Measurements from ENCODE around the gene MLLT11.

DNA sequence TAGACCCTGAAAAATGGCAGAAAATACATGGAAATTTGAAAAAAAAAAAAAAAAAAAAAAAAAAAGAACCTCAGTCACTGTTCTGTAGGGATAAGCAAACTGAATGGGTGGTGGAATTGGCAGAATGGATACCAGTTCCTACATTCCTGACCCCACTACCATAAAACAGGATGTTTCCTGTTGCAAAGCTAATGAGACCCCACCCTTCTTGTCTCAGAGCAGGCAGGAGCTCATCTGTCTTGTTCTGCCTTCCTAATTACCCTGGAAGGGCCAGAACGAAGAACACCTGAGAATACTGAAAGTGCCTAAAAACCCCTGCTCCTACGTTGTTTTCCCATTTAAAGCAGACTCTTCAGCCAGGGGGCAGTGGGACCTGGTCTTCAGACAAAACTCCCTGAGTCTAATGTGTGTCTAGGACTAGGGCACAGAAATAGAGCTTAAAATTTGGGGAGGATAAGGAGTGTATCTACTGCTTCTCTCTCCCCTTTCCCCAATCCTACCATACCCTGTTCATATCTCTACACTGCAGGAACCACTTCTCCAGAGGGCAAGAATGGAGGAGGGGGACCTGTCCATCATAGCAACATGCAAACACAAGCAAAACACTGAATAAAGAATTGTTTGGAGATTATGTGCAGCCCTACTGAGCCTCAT, 8.7 kb upstream of the MLLT11 start:
- TF ChIP-seq, protein P1, sequence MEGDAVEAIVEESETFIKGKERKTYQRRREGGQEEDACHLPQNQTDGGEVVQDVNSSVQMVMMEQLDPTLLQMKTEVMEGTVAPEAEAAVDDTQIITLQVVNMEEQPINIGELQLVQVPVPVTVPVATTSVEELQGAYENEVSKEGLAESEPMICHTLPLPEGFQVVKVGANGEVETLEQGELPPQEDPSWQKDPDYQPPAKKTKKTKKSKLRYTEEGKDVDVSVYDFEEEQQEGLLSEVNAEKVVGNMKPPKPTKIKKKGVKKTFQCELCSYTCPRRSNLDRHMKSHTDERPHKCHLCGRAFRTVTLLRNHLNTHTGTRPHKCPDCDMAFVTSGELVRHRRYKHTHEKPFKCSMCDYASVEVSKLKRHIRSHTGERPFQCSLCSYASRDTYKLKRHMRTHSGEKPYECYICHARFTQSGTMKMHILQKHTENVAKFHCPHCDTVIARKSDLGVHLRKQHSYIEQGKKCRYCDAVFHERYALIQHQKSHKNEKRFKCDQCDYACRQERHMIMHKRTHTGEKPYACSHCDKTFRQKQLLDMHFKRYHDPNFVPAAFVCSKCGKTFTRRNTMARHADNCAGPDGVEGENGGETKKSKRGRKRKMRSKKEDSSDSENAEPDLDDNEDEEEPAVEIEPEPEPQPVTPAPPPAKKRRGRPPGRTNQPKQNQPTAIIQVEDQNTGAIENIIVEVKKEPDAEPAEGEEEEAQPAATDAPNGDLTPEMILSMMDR (IDR thresholded peaks at IDR 0.05), result no peak
- no peak for TF ChIP-seq POLR2A (IDR thresholded peaks at IDR 0.05)

Measured in heart left ventricle (tissue), 13 donors.